ENCODE data around the gene BCL11B.

The BCL11B gene

DNA sequence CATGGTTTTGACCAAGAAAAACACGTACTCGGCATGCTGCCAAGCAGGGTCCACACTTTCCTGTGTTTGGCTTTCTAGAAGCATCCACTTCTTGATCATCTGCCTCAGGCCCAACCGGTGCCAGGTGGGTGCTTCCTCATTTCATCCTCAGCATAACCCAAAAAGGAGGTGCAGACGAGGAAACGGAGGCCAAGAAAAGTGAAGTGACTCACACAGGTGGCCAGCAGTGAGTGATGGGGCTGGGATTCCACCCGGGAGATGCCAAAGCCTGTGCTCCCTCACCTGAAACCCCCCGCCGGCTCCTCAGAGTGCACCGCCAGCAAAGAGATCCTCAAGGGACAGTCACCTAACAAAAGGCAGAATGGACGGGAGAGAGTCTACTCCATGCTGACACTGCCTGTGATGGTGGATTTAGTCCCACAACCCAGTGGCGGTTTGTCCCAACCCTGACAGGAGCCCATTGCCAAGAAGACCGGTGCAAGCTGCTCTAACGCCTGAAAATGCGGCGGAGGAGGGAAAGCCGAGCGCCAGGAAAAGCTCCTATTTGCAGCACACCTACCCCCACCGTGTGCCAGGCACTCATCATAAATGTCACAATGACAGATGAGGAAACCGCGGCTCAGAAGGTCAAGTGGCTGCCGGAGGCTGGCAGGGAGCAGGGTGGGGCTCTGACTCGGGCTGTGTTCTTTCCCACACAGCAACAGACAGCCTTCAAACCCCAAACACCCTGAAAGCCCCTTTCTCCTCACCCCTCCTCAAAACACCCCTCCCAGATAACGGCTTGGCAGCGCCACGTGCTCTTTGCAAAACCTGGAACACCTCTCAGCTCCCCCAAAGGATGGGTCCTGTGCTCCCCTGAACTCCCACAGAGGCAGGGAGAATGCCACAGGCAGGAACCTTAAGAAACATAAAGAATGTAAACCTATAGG lies 18.8 kb downstream of the BCL11B start:
- DNase-seq, result no peak

DNA sequence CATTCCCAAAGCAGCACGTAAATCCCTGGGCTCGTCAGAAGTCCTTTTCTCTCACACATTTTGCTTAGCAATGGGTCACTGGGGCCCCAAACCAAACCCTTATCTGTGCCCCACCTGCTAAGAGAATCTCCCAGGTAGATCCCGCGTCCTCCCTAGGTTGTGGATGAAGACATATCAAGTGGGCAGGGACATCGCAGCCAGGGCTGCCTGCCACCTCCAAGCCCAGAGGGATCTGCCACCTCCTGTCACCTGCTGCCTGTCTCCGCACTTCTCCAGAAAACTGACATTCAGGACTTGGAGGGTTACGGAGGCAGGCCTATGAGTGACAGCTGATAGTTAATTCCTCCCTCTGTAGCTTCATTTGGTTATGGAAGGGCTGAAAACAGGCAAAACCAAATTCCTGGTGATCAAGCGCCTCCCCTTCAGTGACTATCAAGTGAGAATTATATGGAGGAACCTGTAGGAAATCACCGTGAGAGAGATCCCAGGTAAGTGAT lies 19.5 kb downstream of the BCL11B start:
- no peak for DNase-seq

DNA sequence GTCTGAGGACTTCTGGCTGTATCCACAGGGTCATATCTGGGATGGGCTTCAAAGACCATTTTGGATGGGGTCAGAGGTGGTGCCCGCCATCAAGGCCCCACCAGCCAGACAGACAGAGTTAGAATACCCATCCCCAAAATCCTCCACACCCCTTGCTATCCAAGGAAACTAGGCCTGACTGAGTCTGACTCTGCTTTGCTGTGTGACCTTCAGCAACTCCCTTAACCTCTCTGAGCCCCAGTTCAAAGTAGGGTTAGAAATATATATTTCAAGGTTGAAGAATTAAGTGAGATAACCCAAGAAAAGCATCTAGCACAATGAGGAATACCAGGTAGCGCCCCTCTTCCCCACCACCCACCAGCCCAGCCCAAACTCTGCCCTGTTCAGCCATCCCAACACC lies 20.3 kb downstream of the BCL11B start:
- DNase-seq, result no peak

DNA sequence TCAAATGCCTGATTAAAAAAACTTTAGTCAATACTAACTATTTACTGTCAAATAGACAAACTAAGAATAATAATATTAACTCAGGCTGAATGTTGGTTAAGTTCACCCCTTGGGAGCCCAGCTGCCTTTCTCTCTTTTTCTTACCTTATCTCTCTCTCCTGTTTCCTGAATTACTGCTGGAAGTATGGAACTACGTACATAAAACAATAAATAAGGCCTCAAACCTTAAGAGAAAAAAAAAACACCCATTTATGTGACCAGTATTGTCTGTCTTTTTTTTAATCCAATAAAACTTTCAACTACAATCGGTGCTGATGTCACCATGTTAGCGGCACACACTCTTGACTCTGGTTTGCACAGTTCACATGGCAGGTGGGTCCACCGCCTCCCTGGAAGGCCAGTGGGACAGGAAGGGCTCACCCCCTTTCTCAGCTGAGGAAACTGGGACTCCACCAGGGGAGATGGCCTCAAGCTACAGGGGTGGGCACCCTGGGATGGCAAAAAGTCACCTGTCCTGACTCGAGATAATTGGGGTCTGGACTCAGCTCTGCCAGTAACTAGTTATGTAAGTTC lies 21.3 kb downstream of the BCL11B start:
- DNase-seq, result no peak

DNA sequence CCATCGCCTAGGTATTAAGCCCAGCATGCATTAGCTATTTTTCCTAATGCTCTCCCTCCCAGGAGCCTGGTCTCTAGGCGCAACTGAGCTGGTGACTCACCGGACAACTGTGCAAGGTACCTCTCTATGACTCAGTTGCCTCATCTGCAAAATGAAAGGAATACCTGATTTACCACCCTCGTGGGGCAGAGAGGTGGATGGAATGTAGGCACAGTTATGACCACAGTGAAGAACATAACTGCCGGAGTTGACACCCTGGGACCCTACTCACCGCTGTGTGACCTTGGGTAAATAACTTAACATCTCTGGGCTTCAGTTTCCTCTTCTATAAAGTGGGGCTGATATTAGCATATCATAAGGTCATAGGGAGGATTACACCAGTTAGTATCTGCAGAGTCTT lies 22.6 kb downstream of the BCL11B start:
- DNase-seq, result no peak

DNA sequence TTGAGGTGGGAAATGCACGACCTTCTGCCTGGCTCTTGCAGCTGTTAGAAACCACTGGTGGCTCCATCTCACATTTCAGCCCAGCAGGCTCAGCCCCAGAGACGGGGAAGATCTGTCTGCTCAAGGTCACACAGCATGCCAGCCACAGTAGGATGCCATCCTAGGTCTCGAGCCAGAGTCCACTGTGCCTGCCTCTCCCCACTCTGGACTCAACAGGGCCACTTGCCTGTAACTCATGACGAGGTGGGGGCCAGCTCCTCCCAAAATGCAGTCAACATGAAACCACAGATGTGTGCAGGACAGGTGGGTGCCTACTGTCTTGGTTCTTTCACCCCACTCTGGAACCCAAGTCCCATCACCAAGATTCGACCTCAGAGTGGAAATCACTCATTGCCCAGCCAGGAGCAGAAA lies 23.2 kb downstream of the BCL11B start:
- DNase-seq, result no peak

DNA sequence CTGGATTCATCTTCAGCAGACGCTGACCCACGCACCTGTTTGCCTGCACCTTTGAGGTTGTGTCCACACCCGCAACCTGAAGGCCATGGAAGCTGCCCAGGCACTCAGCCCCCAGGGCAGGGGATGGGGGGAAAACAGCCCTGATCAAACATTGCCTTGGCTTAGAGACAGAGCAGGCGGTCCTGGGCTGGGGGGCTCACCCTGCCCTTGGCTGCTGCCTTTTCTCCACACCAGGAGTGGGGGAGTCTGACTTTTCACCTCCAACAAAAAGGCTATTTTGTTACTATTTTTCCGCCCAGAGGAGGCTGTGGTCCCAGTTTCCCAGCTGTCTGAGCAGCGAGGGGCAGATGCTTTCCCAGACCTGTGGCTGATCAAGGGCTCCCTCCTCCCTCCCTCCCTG lies 24.2 kb downstream of the BCL11B start:
- DNase-seq, result no peak

DNA sequence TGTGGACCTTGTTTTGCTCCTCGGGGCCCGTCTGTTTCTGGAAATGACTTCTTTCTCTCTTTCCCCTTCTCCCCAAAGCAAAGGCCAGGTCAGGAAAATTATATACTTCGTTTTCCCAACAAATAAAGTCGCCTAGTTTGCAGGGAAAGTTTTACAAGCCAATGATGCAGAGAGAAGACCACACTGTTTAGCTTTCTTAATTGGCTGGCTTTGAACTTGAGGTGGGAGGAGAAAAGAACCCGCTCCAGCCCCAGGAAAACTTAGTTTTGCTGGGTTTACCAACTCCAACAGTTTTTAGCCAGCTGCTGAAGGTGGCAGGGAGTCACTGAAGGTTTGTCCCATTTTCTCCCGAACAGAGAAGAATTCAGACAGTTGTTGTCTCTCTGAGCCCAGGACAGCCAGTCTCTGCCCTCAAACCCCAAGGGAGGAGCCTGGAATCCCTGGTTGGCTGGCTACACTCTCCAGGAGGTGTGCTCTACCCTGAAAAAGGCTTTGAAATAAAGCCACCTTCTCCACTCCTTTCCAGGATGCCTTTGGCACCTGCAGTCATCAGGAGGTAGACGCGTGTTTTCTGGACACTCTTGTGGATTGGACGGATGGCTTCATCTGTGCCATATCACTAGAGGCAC lies 24.8 kb downstream of the BCL11B start:
- DNase-seq, result no peak

DNA sequence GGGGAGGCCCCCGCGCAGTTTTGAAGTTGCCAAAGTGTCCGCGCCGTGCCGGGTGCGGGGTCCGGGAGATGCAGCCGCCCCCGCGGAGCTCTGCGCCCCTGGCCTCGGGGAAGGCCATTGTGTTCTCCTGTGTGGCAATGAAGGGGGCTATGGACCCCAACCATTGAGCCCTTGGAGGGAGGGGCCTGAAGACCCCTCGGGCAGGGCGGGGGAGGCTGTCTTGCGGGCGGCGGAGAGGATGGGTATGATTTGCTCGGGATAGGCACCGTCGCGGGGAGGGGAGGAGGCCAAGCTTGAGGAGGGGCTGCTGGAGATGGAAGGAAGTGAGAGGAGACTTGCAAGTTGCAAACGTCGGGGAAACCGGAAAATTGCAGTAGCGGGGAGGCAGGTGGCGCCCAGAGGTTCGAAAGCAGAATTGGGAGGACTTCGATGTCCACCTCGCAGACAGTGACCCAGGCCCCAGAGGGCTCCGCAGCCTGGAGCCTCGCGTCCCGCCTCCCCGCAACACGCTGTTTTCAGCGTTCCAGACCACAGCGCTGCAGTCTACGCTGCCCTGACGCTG lies 25.4 kb downstream of the BCL11B start:
- no peak for DNase-seq

DNA sequence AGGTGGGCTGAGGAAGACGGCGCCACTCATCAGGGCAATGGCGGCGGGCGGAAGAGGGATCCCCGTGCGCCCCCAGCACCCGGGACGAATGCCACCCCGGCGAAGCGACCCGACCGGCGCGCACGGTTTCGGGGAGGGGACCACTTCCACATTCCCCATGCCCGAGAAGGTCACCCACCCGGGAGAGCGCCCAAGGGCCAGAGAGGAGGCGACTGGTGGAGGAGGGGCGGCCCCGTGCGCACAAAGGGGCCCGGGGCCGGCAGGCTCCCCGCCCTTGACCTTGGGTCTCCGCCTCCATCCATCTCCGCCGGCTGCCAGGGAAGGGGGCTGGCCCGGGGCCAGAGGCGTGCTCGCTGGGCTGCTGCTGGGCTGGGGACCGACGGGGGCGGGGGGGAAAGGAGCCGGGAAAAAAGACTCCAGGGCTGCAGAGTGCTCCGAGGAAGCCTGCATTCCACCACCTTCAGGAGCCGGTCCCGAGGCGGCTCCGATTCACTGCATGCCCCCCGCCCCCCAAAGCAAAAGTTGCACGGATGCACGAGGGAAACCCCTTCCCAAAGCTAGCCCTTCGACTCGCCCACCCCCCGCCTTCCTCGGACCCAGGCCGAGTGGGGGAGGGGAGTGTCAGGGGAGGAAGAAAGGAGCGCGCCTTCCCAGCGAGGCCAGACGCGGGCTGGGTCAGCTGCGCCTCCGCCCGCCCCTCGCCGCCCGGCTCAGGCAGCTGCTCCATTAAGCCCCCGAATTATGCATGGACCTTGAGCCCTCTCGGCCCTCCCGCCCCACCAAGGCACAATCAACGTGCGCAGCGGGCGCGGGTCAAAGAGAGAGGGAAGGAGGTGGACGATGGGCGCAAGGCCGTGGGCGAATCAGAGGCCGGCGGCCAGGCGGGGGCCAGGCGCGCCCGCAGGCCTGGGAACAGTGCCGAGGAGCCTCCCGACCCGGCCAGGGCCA lies 26.2 kb downstream of the BCL11B start:
- DNase-seq, result no peak

DNA sequence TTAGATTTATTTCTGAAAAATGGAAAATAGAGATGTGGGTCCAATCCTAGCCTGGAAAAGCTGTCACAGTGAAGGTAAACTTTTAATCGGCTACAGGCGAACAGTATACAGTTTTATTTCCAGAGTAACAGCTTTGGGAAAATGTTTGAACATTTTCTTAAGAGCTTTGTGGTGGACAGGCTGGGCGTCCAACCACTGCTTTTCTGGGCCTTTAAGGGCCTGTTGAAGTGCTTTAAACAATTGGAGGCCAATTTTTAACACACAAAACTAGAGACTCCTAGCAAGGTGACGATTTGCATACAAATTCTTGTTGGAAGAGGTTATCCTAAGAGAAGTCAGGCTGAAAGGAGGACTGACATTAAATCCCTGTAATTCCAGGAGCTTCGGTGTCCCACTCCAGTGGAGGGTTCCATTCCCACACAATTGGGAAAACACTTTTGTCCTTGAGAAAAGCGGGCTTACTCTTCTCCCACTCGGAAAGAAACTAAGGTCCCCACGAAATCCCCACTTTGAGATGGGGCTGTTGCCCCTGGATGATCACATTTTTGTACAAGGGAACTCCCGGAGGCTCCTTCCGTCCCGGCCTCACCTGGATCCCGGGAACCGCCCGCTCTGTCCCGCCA lies 26.9 kb downstream of the BCL11B start:
- DNase-seq, result no peak

DNA sequence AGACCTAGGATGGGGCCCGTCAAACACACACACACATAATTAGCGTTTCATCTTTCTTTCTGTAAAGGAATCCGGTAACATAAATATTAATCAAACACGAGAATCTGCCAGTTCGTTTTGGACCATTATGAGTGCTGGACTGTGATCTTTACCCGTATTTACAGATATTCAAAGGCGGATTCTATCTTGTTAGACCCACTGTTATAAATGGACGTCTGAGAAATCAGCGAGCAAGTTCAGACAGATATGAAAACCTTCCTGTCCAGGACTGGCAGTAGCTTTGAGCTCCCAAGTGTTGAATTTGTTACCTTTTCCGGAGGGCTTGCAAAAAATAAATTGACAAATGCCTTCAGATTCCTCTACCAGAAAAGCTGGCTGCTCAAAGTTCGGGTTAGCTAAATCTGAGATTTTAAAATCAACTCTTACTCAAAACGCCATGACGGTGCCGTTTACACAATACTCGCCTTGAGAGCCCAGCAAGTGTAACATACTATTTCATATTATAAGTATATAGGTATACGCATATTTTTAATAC lies 27.6 kb downstream of the BCL11B start:
- no peak for DNase-seq

DNA sequence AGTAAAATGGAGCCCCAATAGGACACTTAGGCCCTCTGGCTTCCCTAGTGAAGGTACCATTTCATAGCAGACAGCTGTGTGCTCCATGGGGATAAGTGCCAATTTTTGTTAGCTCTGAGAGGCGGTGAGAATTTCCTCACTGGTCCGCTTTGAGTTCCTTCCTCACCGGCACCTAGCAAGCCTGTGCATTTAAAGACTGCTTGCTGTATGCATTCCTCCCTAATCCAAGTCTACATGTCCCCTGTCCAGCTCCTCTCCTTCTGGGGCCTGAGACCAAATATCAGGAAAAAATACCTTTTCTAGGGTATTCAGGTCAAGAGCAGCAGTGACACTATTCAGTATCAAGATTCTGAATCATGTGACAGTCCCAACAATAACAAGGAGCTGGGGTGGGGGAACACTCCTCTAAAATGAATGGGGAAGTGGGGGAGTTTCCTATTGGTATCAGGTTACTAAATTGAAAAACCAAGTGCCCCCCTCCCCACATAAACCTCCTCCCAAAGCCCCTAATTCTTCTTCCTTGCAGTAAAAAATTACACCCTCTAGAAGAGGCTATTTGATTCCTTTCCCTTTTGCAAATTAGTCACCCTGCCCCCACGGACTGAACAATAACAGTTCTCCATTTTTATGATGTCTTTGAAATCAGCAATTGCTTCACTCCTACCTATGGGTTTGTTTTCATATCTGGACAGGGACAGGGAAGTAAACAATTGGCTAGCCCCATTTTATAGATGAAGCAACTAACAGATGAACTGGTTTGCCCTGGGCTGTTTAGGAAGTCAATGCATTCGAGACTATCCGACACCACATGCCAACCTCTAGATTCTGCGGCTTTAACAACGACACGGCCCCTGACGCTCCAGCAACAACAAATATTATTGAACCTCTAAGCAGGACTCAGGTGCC lies 28.9 kb downstream of the BCL11B start:
- DNase-seq, result no peak

DNA sequence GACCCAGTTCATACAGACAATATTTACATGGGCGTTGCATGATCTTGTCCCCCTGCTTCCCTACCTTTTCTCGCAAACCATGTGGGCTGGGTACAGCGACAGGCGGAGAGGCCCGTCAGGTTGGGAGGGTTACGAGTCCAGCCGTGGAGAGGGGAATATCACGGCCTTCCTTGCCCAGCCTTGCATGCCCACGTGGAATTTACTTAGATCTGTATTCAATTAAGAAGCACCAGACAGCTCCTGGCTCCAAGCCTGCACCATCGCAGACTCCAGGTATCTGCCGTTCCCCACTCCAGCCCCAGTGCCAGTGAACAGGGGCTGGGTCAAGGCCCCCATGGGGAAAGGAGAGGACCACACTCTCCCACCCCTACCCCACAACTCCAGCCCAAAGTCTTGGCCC lies 29.8 kb downstream of the BCL11B start:
- no peak for DNase-seq

DNA sequence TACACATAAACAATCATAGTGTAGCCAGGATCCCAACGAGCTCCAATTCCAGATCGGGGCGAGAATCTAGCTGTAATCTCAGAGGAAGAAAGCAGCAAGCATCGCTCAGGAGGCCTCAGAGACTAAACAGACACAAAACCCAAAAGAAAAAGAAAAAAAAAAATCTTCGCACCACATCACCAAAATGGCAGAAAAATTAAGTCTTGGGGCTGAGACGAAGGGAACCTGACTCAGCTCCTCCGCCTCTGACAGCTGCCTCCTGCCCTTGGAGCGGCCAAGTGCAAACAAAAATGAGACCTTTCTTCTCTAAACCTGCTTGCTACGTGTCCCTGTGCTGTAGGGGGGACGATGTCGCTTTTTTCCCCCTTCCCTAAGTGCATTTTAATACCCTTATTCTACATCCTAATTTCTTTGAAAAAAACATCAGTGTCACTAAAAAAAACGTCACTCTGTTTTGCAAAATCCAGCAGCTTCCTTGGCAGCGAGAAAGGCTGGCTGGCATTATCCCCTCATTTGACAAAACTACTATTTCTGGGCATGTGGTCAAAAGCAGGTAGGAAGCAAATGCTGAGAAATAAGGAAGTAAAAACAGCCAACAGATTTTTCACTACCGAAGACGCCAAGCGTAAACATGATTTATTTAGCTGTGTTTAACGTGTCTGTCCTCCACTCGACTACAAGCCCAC lies 30.5 kb downstream of the BCL11B start:
- DNase-seq, result no peak

DNA sequence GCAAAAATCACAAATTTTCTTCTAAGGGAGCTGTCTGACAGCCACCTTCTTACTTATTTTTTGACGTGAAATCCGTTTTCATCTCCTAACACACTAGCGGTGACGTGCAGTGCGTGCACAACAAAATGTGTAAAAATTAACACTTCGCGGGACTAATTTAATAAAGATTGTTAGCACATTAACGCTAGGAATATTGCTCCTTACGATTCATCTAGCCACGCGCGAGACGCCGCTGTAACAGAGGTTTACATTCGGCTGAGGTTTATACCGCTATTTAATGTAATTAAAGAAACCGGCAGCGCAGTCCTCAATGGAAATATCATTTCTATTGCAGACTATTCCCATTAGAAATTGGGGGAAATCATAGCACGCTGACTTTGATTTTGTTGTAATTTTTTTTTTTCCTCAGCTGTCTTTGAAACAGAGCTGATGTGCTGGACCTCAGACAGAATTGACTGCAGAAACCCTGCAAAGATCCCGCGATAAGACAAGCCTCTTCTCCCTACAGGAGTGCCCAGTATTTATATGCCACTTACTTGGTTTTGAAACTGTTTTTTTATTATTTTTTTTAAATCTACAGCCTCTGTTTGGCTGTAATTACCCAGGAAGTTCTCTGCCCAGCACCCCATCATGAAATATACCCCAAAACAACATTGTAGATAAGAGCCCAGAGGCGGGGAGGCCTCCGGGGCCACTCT lies 31.2 kb downstream of the BCL11B start:
- no peak for DNase-seq

DNA sequence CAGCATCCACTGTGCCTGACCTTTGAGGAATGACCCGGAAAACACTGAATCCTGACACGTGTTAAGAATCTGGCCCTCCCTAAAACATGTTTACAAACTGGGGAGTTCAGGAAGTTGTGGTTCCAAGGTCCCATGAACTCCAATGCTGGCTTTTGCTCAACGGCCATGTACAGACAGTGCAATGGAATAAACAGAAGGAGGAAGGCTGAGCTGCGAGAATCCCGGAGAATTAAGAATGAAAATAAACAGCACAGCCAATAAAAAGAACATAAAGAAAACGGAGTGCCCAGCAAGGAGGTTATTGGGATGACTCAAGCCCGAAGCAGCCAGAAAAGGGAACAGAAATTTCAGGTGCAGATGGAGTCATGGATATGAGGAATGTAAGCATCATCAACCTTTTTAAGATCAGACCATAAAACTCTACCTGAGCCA lies 32.3 kb downstream of the BCL11B start:
- no peak for DNase-seq

DNA sequence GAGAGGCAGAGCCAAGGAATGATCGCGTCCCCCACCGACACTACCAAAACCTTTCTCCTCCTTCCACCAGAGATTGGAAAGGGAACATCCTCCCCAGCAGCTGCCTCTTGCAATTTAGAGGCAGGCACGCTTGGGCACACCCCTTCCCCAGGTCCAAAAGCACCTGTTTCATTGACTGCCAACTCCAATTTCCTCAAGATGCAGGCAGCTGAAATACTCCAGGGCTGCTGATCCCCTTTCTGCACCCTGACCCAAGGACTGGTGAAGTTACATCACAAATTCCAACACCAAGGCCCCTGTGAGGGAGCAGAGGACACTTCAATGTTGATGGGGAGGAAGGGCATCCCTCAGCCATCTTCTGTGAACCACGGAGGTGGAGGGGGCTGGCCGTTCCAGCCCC lies 33.8 kb downstream of the BCL11B start:
- DNase-seq, result no peak

DNA sequence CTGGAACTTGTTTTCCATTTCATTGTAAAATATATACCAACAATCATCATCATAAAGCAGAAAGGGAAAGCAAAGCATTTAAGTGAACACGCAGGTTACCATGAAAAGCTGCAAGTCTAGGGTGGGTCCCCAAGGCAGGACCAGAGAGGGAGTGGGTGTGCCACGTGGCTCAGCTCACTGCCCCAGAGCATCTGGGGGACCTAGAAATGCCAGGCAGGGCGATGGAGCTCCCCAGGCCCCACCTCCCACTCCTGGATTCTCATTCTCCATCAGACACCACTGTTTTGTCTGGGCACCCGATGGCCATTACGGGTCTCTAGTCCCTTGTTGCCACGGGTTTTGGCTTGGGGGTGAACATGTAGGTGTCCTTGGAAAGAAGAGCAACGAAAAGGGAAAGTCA lies 34.7 kb downstream of the BCL11B start:
- DNase-seq, result no peak
